C4-2B (cell line): ENCODE results near the gene TRRAP.

ENCODE experiments used
- H3K27ac ChIP-seq: fragments of 450-650 bp; 2 replicates; pipeline ENCODE4 v1.5.1; 2017
- CTCF ChIP-seq: fragments of 450-650 bp; conservative IDR thresholded peaks from 2 replicates; pipeline ENCODE4 v1.5.1; 2017; ENCODE audit warnings: mild to moderate bottlenecking
- ZFX ChIP-seq: fragments of 450-650 bp; IDR thresholded peaks from 2 replicates; pipeline ENCODE4 v1.6.1; 2017

Gene TRRAP

DNA sequence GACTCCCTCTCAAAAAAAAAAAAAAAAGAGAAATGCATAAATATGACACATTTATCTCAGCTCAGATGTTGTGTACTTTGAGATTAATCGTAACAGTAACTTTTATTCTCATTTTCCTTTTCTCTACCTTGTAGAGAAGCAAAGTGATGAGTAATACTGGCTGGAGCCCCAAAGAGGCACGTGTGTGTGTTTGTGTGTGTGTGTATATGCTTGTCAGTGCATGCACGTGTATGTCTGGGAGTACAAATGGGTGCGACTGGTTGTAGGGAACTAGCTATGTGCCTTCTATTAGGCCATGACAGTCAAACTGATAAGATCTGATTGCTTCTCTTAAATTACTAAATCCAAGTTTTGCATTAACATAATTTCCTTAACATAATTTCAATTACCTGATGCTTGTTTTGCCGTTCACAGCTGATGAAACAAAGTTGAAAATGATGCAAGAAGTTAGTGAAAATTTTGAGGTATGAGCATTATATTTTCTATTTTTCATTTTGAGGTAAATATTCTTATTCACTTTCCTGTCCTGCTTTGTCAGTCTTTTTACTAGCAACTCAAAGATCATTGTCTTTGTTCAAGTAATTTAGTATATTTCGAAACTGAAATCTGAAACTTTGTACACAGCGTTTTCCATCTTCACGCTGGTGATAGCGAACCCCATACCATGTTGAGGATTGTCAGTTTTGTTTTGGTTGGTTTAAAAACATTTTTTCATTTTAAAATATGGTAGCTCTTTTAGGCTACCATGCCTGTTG lies 3.4 kb downstream of the TRRAP start:
- TF ChIP-seq ZFX: no peak
- no peak for TF ChIP-seq CTCF
- no peak overlapping the region for H3K27ac ChIP-seq

DNA sequence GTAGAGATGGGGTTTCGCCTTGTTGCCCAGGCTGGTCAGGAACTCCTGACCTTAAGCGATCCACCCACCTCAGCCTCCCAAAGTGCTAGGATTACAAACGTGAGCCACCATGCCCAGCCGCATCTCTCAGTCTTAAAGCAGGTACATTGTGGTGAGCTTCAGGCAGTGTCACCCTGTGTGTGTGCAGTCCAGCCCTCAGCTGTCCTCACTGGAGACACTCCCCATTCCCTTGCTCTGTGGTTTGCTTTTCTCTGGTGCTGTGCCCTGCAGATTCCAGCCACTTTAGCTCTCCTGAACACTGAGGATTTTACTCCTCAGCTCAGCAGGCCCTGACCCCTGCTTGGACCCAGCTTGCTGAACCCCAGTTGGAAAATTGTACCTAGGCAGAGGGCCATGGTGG lies 6.1 kb downstream of the TRRAP start:
- no peak for TF ChIP-seq CTCF
- no peak for TF ChIP-seq ZFX
- no peak overlapping the region for H3K27ac ChIP-seq

- TF ChIP-seq CTCF: no peak
- no peak for TF ChIP-seq ZFX
- H3K27ac ChIP-seq: no peak overlapping the region
Measured at GRCh38 chr7:98887038-98887437, 8.7 kb downstream of the TRRAP start.

- TF ChIP-seq ZFX (no peak), CTCF (no peak)
- H3K27ac ChIP-seq: no peak overlapping the region
Measured at GRCh38 chr7:98892609-98893008, 14.3 kb downstream of the TRRAP start.

GRCh38 chr7:98899816-98900215 lies 21.5 kb downstream of the TRRAP start:
- no peak overlapping the region for H3K27ac ChIP-seq
- no peak for TF ChIP-seq CTCF
- TF ChIP-seq ZFX: no peak

DNA sequence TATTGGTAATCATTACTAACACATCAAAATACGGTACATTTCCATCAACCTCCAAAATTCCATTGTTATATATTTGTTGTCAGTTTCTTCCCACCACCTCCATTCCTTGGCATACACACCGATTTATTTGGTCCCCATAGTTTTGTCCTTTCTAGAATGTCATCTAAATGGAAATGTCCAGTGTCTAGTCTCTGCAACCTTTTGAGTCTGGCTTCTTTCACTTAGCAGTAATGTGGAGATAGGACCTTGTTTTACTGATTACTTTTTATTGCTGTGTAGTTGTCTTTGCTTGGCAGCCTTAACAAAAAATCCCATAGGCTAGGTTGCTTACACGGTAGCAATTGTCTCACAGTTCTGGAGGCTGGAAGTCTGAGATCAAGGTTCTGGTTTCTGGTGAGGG lies 22.5 kb downstream of the TRRAP start:
- no peak for TF ChIP-seq CTCF
- TF ChIP-seq ZFX: no peak
- no peak overlapping the region for H3K27ac ChIP-seq

GRCh38 chr7:98902523-98902922 lies 24.2 kb downstream of the TRRAP start:
- TF ChIP-seq CTCF (no peak), ZFX (no peak)
- no peak overlapping the region for H3K27ac ChIP-seq
